H4 (cell line): Measurements from ENCODE around the gene ACSM5. TPM values are rescaled to one million over a fixed set of nuclear protein-coding genes. Genes with fewer than 3 reads are reported as not detected.
"Not testable (repeated sequence)": the region's sequence is repeated elsewhere in the genome, so short reads cannot be mapped to it uniquely, and the experiment has no call there.

ENCODE experiments used
- DNase-seq: peaks from one replicate; pipeline ENCODE4 v3.0.0-alpha.2; 2015; ENCODE audit warnings: low spot score
- total RNA-seq: library from RNA; depleted of rRNA; stranded (reverse); fragments of >200 nt; shearing (Covaris generic); gene quantifications from 2 replicates; pipeline ENCODE4 v1.2.3, GENCODE V29; 2014

The ACSM5 gene
- total RNA-seq, 1 experiment from 2014 or later, result 1.1 TPM

DNA sequence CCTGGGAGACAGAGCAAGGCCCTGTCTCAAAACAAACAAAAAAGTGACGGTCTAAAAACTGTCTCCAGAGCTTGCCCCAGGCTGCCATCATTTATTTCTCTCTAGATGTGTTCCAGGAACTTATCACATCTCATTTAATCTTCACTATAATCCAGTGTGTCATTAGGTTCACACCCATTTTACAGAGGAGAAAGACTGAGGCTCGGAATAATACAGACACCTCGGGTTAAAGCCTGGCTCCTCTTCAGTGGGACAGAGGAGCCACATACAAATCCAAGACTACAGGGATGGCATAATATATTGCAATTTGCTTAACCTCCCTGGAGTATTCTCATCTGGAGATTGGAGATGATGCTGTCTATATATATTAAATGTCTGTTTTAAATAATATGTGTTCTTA is 10.7 kb upstream of the ACSM5 start:
- no peak for DNase-seq

DNA sequence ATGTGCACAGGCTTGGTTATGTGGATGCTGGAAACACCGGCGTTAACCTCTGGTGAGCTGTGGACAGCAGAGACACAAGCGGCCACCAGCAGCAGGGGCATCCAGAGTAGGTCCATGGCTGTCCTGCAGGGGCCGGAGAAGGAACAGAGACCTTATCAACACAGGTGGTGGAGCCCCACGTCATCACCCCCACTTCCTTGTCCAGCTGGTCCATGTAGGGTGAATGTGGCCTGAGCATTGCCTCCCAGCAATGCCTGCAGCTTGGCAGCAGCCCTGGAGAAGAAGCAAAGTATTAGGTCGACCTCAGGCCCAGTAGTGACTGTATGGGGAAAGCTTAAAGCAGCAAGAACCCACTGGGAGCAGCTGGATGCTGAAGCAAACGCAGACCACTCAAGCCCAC is 10.1 kb upstream of the ACSM5 start:
- no peak for DNase-seq

DNA sequence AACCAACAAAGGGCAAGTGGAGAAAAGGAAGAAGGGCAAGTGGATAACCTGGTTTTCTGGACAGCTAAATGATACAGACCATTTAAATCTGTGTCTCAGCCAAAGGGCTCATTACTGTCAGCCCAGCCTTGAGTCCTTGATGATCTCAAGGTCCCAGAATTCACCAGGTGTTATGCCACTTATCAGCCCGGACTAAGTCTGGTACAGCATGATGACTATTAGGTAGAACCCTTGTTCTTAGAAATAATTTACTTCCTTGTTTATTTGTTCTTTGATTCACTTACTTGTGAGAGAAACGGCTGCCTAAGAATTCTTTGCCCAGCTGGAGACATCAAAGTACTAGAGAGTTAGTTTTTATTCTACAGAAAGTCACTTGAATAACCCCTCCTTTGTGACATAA is 8.3 kb upstream of the ACSM5 start:
- no peak for DNase-seq

DNA sequence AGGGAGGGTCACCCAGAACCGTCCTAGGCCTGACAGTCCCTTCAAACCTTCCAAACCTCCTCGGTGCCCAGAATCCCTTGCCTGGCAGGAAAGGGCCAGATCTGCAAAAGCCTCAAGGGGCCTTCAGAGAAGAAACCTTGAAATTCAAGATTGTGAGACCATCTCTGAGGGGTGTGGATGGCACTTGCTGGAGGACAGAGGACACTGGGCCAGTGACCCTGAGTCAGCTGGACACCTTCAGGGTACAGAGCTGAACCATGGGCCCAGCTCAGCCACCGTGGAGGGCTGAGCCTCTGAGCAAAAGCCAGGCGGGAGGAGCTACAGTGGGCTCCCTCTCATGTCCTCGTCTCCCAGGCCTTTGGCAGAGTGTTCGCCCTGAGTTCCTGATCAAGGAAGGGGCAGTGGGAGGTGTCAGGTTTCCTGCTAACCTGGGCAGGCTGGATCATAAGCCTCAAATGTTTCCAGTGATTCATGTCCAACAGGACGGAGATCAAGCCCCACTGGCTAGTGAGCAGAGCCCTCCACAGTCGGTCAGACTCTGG is 7.8 kb upstream of the ACSM5 start:
- DNase-seq, result no peak

DNA sequence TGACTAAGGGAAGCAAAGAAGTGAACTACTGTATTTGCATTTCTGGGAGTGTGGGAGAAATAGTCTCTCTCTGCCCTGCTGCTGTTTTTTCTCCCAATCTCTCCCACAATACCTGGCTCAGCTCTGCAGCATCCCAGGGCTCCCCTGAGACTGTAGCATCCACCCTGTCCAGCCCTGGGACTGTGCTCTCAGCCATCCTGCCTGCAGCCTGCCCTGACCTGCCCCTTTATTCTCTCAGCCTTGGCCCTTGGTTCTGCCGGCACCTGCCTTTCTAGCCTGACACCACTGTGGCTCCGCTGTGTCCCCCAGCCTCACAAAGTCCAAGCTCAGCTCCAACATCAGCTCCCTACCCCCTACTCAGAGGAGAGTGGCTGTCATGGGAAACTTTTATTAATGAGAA is 6.7 kb upstream of the ACSM5 start:
- no peak for DNase-seq

DNA sequence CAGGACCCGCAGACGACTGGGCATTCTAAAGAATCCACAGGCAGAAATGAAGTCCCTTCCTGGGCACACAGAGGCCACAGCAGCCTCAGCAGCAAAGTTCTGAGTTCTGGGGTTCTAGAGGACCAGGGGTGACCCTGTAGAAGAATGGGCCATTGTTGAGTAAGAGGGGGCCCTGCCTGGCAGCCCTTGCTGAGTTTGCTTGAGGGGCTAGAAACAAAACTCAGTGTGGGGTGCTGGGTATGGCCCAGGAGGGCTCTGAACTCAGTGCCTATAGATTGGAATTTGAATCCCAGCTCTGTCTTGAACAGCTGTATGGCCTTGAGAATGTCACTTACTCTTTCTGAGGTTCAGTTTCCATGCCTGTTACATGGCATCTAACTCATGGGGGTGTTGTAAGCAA is 4.7 kb upstream of the ACSM5 start, which contains the start of gene PDILT:
TSS of gene PDILT (minus strand) at position 101 of the 400 bp plus-strand sequence. CDS start 5,437 bp downstream, outside the sequence.
- DNase-seq, result no peak

DNA sequence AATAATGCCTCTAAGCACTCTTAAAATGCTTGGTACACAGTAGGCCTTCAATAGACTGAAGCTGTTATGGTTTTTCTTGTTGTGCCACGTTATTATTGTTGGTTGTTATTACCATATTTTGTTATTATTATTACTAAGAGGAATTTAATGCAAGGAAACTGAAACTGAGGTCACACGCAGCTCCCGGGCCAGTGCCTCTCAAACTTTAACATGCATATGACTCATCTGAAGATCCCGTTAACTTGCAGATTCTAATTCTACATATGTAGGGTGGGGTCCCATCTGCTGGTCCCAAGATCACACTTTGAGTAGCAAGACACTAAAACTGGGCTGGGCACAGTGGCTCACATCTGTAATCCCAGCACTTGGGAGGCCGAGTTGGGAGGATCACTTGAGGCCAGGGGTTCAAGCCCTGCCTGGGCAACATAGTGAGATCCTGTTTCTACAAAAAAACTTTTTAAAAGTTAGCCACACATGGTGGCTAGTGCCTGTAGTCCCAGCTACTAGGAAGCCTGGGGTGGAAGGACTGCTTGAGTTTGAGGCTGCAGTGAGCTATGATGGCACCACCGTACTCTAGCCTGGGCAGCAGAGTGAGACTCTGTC is 888 bp downstream of the ACSM5 start:
- DNase-seq, result no peak

DNA sequence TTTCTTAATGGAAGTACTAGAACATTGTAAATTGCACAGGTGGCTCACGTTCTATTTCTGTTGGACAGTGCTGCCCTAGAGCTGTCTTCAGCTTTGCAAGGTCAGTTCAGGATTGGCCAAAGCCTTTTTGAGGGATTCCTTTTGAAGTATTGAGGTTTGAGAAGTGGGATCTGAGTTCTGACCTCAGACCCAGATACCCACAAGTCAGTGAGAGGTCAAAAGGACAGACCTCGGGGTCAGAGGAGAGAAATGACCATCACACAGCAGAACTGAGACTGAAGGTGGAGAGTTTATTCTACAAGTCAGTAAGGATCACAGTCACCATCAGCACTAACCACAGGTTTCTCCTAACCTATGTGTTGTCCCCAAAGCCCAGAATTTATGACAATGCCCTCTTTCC is 1.7 kb downstream of the ACSM5 start:
- no peak for DNase-seq

DNA sequence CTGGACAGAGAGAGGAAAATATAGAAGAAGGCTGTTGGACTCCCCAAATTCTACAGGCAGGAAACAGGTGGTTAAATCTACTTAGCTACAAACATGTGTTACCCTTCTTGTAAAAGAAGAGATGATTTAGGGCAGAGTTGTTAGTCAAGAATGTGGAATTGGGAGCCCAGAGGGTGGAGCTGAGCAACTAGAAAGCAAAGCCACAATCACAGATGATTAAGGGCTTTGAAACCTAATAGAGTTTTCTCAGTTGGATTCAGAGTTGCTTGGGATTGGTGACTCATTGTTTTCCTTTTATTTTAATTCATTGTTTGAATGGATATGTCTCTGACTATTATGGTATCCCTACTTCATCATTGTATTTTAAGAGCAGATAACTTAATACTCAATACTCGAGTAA is 6.2 kb downstream of the ACSM5 start:
- DNase-seq, result no peak

DNA sequence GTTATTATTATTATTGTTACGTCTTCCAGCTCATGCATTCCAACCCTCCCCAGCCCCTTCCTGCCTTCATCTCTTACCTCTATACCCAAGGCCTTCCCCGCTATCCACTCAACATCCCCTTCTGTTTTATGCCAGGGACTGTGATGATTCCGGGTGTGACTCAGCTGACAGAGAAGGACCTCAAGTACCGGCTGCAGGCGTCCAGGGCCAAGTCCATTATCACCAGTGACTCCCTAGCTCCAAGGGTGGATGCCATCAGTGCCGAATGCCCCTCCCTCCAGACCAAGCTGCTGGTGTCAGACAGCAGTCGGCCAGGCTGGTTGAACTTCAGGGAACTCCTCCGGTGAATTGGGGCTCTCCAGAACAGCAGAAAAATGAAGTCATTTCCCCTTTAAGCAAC is 9.8 kb downstream of the ACSM5 start:
- DNase-seq, result not testable (repeated sequence)

DNA sequence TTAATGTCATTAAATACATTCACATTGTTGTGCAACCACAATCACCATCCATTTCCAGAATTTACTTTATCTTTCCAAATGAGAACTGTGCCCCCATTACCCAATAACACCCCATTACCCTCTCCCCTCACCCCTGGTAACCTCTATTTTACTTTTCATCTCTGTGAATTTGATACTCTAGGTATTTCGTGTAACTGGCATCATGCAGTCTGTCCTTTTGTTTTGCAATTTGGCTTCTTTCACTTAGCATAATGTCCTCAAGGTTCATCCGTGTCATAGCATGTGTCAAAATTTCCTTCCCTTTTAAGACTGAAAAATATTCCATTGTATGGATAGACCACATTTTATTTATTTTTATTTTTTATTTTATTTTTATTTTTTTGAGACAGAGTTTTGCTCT is 12.4 kb downstream of the ACSM5 start:
- DNase-seq, result not testable (repeated sequence)

DNA sequence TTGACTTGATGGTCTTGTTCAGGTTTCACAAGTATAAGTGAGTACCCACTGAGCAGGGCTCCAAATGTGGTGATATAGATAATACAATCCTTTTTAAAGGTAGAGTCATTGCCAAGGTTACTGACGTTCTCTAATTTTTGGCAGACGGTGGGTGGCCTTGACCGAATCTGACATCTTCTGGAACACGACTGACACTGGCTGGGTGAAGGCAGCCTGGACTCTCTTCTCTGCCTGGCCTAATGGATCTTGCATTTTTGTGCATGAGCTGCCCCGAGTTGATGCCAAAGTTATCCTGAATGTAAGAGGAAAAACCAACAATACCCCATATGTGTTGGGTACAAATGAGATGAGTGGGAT is 14.4 kb downstream of the ACSM5 start:
- not testable (repeated sequence) for DNase-seq

DNA sequence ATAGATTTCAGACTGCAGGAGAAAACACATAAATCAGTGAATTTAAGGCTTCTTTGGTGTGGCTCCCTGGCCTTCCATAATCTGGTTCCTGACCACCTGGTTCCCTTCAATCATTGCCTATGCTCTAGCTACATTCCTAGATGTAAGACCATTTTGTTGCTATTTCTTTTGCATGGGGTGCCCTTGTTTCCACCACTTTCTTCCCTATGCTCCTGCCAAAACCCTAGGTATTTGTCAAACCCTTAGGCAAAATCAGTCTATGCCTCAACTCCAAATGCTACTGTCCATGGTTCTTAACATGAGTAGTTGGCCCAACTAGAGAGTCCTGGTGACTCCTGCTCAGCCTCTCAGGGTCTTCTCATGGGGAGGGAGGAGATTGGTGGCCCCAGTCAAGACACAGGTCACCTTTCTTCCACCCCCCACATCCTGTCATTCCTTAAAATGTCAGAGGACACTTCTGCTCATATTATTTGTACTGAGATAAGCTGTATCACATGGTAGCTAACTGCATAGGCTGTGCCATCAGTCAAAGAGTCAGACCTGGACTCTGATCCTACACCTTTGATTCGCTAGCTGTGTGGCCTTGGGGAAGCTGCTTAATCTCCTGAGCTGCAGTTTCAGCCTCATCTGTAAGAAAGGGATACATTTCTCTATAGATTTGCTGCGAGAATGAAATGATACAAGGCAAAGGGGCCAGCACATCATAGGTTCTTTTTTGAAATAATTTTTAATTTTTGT is 15.0 kb downstream of the ACSM5 start:
- DNase-seq, result no peak

DNA sequence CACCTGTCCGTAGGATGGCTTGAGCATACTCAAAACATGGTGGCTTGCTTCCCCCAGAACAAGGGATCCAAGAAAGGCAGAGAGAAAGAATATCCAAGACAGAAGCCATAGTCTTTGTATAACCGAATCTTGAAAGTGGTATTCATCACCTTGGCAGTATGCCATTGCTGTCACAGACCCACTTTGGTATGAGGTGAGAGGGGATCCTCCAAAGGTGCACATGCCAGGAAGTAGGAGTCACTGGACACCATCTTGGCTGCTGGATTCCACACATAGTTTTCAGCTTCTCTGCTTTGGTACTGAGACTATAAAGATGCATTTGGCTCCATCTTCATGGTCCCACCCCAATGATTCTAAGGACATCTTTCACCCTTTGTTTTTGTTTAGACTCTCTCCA is 18.1 kb downstream of the ACSM5 start:
- DNase-seq, result not testable (repeated sequence)

DNA sequence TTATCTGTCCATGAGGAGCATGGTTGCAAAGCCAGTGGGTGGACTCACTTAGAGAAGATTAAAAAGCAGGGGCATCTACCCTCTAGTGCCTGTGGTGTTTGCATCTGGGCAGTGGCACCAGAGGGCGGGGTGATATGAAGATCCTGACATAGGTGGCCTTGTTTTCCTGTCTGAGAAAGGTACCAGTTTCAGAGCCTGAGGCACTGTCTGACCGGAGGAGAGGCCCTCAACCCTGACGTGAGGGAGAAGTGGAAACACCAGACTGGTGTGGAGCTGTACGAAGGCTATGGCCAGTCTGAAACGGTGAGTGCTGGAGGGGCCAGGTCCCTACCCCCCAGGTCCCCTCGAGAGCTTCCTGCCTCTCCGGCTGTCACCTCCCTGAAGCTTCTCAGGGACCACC is 20.2 kb downstream of the ACSM5 start:
- not testable (repeated sequence) for DNase-seq

DNA sequence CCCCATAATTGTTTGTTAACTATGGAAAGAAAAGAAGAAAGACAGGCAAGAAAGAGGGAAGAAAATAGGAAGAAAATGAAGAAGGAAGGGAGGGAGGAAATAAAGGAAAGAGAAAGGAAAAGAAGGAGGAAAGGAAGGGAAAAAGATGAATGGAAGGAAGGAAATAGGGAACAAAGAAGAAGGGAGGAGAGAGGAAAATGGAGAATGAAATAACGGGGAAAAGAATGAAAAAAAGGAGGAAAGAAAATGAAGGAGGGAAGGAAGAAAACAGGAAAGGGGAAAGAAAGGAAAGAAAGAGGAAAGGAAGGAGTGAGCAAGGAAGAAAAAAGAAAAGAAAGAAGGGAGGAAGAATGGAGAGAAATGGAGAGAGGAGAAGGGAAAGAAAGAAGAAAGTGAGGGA is 21.1 kb downstream of the ACSM5 start:
- not testable (repeated sequence) for DNase-seq

DNA sequence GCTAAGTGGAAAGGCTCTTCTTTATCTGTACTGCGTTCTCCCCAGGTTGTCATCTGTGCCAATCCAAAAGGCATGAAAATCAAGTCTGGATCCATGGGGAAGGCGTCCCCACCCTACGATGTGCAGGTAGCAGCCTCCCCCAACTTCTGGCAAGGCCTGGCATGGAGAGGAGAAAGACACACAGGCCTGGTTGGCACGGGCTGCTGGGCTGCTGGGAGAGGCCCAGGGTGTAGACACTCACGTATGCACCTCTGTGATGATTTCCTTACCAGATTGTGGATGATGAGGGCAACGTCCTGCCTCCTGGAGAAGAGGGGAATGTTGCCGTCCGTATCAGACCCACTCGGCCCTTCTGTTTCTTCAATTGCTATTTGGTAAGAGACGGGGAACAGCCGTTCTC is 21.6 kb downstream of the ACSM5 start:
- DNase-seq, result no peak

DNA sequence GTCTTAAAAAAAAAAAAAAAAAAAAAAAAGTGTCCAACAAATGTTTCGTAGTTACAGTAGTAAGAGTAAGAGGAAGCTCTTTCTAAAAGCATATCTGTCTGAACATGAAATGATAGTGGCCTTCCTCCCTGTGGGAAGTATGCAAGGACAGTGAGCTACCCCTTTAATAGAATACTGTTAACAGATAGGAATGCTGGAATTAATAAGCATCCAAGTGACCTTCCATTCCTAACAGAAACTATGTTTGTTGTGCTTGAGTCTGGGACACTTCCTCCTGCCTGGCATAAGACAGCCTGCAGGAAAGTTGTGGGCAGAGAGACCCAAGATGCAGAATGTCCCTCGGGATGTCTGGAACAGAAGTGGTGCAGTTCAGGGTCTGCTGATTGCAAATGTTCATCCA is 29.6 kb downstream of the ACSM5 start:
- not testable (repeated sequence) for DNase-seq

DNA sequence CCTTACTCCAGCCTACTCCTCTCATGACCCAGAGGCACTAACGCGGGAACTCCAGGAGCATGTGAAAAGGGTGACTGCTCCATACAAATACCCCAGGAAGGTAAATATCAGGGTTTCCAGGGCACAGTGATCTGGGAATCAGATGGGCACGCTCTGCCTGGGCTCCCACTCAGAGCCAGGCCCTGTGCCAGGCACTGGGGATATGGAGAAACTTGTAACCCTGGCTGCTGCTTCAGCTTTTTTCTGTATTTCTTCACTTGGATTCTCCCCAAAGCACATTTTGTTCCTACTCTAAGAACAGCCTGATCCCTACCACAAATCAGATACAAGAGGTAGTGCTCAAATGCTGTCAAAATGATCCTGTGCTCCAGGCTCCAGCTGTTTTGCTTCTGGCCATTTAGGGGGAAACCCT is 30.5 kb downstream of the ACSM5 start:
- DNase-seq, result not testable (repeated sequence)

DNA sequence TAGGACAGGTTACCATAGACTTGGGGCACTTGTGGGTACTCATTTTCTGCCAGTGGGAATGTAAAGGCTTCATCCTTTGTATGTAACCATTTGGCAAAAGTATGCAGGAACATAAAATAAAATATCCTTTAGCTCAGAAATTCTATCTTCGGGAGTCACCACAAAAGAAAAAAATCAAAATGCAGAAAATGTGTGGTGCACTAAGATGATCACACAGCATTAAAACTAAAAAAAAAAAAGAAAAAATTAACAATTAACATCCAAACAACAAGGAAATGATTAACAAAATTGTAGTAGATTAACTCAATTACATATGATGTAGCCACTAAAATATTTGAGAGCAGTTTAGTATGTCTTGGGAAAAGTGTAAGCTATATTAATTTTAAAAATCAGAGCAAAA is 31.4 kb downstream of the ACSM5 start:
- DNase-seq, result not testable (repeated sequence)

DNA sequence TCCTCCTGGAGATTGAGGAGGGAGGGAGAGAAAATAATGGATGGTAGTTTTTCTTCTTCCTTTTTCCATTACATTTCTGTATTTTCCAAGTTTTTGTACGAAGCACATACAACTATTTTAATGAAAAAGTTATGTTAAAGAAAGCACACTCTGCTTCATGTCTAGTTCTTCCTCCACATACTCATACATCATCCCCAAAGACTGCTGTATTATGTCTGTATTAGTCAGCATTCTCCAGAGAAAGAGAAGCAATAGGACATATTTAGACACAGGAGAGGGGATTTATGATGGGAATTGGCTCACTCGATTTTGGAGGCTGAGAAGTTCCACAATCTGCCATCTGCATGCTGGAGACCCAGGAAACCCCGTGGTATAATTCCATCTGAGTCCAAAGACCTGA is 31.9 kb downstream of the ACSM5 start:
- DNase-seq, result no peak

DNA sequence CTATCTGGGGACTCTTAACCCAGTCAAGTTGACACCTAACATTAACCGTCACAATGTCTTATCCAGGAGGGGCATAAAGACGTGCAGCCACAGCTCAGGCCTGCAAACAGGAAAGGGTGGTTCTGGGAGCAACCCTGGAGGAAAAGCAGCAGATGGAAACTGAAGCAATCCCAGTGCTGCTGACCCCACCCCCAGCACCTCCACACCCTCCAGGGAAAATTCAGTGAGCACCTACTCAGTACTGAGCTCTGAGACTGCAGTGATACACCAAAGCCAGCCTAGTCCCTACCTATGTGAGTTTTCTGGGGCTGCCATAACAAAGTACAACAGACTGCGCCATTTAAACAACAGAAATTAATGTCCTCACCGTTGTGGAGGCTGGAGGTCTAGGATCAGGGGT is 32.5 kb downstream of the ACSM5 start:
- DNase-seq, result not testable (repeated sequence)

DNA sequence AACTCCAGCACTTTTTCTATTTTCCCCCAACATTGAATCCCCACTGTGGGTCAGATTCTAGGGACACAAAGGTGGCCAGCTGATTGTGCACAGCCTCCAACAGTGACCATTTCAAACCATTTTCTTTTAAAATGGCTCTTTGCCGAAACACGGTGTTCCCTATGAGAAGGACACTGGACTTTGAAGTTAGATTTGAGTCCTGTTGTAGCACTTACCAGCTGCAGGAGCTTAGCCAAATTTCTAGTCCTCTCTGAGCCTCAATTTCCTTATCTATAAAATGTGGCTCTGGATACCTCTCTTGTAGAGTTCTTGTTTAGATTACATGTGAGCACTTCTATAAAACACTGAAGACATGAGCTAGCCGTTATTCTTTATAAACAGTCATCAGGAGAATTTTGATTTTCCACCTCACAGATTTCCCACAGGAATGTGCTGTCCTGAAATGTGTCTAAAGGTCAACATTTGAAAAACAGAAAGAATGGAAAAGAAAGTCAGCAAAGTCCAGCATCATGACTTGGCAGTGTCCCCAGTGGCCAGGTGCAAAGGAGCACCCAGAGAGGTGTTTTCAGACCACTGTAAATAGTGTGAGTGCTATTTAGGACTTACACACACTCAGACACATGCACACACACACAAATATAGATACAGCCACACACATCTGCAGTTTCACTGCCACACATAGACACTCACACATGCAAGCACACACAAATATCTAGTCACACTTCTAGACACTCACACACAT is 37.5 kb downstream of the ACSM5 start:
- not testable (repeated sequence) for DNase-seq
